C4-2B (cell line): ENCODE results near the gene FKBP14.

Experiments
- H3K27ac ChIP-seq: fragments of 450-650 bp; 2 replicates; pipeline ENCODE4 v1.5.1; 2017
- ZFX ChIP-seq: fragments of 450-650 bp; IDR thresholded peaks from 2 replicates; pipeline ENCODE4 v1.6.1; 2017
- TF ChIP-seq, protein P1 (sequence below): fragments of 450-650 bp; conservative IDR thresholded peaks from 2 replicates; pipeline ENCODE4 v1.5.1; 2017; ENCODE audit warnings: mild to moderate bottlenecking

The FKBP14 gene

DNA sequence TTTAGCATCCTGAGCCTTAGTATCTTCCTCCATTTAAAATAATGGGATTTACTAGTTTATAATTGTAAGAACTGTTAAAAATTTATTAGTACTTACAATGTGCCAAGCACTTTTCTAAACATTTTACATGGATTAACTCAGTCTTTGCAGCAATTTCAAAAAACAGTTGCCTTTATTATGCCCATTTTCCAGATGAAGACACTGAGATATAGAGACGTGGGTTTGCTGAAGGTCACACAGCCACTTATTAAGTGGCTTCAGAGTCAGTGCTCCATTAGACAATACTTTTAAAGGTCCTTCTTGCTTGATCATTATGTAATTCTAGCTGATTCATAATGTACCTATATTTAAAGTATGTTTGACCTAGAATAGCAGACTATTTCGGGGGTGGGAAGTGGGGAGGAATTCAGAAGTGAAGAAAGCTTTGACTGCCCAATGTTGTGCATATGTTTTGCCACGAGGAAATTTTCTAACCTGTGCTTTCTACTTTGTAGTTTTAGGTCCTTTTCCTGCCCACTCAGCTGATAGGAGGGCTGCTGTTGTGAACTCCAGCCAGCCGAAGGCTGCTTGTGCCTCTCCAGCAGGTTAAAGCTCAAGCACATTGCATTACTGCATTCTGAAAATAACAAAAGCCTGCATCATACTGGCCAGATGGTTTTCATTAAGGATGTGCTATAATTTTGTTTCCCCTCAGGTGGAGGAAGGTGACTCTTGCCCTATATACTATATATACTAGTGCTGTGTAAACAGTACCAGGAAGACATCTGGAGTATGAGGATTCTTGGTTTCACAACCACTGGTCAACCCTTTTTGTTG is 6.0 kb upstream of the FKBP14 start:
- TF ChIP-seq, protein P1, sequence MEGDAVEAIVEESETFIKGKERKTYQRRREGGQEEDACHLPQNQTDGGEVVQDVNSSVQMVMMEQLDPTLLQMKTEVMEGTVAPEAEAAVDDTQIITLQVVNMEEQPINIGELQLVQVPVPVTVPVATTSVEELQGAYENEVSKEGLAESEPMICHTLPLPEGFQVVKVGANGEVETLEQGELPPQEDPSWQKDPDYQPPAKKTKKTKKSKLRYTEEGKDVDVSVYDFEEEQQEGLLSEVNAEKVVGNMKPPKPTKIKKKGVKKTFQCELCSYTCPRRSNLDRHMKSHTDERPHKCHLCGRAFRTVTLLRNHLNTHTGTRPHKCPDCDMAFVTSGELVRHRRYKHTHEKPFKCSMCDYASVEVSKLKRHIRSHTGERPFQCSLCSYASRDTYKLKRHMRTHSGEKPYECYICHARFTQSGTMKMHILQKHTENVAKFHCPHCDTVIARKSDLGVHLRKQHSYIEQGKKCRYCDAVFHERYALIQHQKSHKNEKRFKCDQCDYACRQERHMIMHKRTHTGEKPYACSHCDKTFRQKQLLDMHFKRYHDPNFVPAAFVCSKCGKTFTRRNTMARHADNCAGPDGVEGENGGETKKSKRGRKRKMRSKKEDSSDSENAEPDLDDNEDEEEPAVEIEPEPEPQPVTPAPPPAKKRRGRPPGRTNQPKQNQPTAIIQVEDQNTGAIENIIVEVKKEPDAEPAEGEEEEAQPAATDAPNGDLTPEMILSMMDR = no peak
- no peak overlapping the region for H3K27ac ChIP-seq

- H3K27ac ChIP-seq = no peak overlapping the region; the same call in 1 of the 2 replicates
- TF ChIP-seq, protein P1 = no peak; the same call in 1 of the 2 replicates
- no peak for TF ChIP-seq ZFX
Observed at GRCh38 chr7:30029696-30030095, 3.2 kb upstream of the FKBP14 start.

DNA sequence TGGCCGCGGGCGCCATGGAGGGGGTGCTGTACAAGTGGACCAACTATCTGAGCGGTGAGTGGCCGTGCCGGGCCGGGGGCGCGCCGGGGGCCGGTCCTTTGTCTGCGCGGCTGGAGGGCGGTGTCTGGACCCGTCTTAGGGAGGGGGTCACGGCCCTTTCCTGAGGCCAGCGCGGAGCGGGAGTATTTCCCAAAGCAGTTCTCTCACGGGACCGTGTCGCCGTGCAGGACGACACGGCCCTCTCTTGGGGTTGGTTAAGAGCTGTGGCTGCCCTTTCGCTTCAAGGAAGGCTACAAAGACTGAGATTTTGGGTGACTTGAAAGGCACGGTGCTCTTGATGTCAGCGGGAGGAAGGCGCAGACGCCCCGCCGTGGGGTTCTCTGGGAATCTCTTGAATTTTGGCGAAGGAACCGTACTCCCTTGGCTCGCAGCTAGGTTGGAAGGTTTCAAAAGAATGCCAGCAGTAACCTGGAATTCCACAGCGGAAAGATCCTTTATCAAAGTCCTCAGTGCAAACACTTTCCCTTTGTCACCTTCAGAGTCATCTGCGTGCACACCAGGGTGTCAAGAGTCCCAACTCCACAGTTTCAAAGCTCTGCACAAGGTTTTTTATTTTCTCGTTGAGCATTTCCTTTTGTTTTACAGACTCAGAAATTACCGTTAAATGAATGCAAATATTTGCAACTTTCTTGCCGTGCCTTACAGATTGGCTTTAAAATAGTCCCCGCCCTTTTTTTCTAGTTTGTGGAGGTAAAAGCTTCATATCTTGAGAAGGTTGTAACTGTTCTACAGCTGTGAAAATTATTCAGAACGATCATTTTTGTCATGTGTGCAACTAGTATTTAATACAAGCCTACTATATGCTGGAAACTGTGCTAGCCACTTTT is 2.5 kb upstream of the FKBP14 start:
- TF ChIP-seq ZFX = peak; percentile 41; the same call in 1 of the 2 replicates
- TF ChIP-seq, protein P1 = no peak
- H3K27ac ChIP-seq = peak overlapping the region; percentile 70

- H3K27ac ChIP-seq = peak within 1 kb of the TSS; percentile 76
Observed at GRCh38 chr7:30028216-30028748, 1.8 kb upstream of the FKBP14 start, which contains the start of gene PLEKHA8. Gene PLEKHA8, plus strand, starts transcription at chr7:30028412. Its CDS starts 351 bp downstream, at chr7:30028763.

DNA sequence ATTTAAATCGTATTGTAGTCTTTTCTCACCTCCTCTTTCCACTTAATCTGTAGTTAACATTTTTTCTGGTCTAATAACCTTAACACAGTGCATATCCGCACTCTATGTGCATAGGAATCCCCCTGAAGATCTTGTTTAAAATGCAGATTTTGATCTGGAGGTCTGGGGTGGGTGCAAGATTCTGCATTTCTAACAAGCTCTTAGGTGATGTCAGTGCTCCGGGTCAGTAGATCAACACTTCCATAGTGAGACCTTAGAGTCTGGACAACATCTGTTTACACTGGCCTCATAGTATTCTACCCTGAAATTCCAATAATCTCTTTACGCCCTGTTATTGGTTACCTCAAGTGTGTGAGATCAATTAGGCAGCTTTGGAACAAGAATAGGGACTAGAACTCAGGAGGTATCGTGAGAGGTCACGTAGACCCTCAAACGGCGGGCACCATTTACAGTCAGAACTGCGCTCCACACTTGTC is 1.3 kb upstream of the FKBP14 start:
- H3K27ac ChIP-seq = peak overlapping the region; percentile 70
- TF ChIP-seq, protein P1 = no peak

More at GRCh38 chr7:30028216-30028748, 1.8 kb upstream of the FKBP14 start, which contains the start of gene PLEKHA8:
- peak; percentile 84 for TF ChIP-seq ZFX
- TF ChIP-seq, protein P1 = no peak

GRCh38 chr7:30027065-30027456 is 559 bp upstream of the FKBP14 start:
- H3K27ac ChIP-seq = peak overlapping the region; percentile 76
- TF ChIP-seq ZFX = no peak
- TF ChIP-seq, protein P1 = no peak
